HAP-1 (cell line): ENCODE measurements around the gene PLEKHG7.
"Not testable (repeated sequence)": the region's sequence is repeated elsewhere in the genome, so short reads cannot be mapped to it uniquely, and the experiment has no call there.

Source experiments
- DNase-seq, 2 experiments: peaks; one replicate each; pipeline ENCODE4 v3.0.0-alpha.2; 2016 to 2020; ENCODE audit warnings: low spot score in 2 of 2
- H3K27me3 ChIP-seq: fragments of 250-450 bp; sonication (Bioruptor Pico); 2 replicates; pipeline ENCODE4 v1.5.1; 2020; ENCODE audit warnings: low read depth, mild to moderate bottlenecking, moderate library complexity
- H3K36me3 ChIP-seq: fragments of 250-450 bp; sonication (Bioruptor Pico); replicated peaks from 2 replicates; pipeline ENCODE4 v1.5.1; 2020; ENCODE audit warnings: mild to moderate bottlenecking
- H3K4me1 ChIP-seq: fragments of 250-450 bp; sonication (Bioruptor Pico); 2 replicates; pipeline ENCODE4 v1.5.1; 2020; ENCODE audit warnings: mild to moderate bottlenecking
- H3K4me3 ChIP-seq: fragments of 250-450 bp; sonication (Bioruptor Pico); 2 replicates; pipeline ENCODE4 v1.5.1; 2020; ENCODE audit warnings: mild to moderate bottlenecking, moderate library complexity
- H3K9me3 ChIP-seq: fragments of 250-450 bp; sonication (Bioruptor Pico); 2 replicates; pipeline ENCODE4 v1.5.1; 2020; ENCODE audit warnings: mild to moderate bottlenecking, moderate library complexity
- in situ Hi-C: fragments of 300-500 bp; cut with MboI; formaldehyde crosslinking; loops from 3 replicates; pipeline ENCODE4 v1.14.3; 2020; ENCODE audit warnings: low sequenced_read_pairs, inconsistent platforms, mixed read lengths

PLEKHG7 gene

DNA sequence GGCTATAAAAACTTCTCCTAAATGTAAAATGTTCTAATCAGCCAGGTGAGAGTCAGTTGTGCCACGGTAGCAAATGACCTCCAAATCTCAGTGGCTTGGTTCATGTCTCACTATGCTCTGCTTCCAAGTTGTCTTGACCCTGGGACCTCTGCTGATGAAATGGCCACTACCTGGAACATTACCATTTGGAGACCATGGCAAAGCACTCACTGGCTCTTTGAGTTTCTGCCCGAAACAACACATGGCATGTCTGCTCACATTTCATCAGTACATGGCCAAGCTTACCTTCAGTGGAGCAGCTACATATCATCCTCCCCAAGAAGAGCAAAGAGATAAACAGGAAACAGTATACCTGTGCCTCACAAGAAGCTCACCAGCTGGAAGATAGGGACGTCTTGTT, 40.2 kb downstream of the PLEKHG7 start:
- no peak for DNase-seq
- no peaks in the 10 kb centered on the region for H3K4me1 ChIP-seq
- no peaks in the 10 kb centered on the region for H3K36me3 ChIP-seq
- in situ Hi-C loops = no loop called here
- peaks cover 9% of the 10 kb centered on the region; the same call in 1 of the 2 replicates for H3K27me3 ChIP-seq
- no peak overlapping the region for H3K4me3 ChIP-seq
- no peaks in the 10 kb centered on the region for H3K9me3 ChIP-seq

DNA sequence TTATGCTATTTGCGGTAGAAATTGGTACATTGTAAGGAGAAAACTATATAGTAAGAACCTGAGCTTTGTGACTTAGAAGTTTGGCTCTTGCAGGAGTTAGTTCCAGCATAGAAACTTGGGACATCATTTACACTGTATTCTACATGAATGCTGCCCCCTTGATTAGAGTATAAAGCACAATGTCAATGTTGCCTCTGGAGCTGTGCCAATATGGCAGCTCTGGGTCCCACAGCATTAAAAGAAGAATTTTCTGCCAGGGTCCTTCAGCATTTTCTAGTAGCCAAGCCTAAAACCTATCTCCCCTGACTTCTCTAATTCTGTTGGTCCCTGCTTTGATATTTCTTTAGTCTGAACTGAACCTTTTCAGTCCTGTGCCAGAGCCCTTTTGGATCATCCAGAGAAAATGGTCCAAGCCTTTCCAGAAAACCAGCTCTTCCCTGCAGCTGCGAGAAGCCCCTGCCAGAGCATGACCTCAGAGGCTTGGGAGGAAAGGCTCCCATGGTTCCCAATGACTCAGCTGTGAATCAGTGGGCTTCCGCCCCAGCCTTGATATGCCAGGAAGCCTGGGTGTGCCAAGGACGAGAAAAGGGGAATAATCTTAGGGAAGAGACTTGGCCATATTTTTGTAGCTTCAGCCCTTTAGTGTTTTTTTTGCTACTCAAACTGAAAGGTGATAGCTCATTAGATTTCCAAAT, 43.2 kb downstream of the PLEKHG7 start:
- H3K36me3 ChIP-seq = no peaks in the 10 kb centered on the region
- no peaks in the 10 kb centered on the region for H3K4me1 ChIP-seq
- no peak overlapping the region for H3K4me3 ChIP-seq
- no peak for DNase-seq
- in situ Hi-C loops = no loop called here
- H3K9me3 ChIP-seq = no peaks in the 10 kb centered on the region
- peaks cover 9% of the 10 kb centered on the region; the same call in 1 of the 2 replicates for H3K27me3 ChIP-seq

DNA sequence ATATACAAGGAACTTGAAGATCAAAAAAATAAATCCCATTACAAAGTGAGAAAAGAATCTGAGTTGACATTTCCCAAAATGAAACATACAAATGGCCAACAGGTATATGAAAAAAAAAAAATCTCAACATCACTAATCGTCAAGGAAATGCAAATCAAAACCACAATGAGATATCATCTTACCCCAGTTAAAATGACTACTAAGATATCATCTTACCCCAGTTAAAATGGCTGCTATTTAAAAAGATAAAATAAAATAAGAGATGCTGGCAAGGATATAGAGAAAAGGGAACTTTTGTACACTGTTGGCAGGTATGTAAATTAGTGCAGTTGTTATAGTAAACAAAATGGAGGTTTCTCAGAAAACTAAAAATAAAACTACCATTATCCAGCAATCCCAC, 44.4 kb downstream of the PLEKHG7 start:
- Histone ChIP-seq H3K4me1 (no peaks in the 10 kb centered on the region), H3K9me3 (no peaks in the 10 kb centered on the region), H3K36me3 (no peaks in the 10 kb centered on the region), H3K4me3 (no peak overlapping the region), H3K27me3 (peaks cover 2% of the 10 kb centered on the region; the same call in 1 of the 2 replicates)
- in situ Hi-C loops = no loop called here
- no peak for DNase-seq

DNA sequence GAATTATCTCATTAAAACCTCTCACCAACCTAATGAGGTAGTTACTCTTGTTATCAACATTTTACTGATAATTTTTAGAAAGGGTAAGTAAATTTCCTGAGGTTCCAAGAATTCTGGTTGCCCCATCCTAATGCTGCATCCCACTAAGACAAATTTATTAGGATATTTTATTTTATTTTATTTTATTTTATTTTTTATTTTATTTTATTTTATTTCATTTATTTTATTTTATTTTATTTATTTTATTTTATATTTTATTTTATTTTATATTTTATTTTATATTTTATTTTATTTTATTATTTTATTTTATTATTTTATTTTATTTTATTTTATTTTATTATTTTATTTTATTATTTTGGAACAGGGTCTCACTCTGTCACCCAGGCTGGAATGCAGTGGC, 46.9 kb downstream of the PLEKHG7 start:
- DNase-seq, in situ Hi-C loops, H3K36me3 ChIP-seq: not testable (repeated sequence)

DNA sequence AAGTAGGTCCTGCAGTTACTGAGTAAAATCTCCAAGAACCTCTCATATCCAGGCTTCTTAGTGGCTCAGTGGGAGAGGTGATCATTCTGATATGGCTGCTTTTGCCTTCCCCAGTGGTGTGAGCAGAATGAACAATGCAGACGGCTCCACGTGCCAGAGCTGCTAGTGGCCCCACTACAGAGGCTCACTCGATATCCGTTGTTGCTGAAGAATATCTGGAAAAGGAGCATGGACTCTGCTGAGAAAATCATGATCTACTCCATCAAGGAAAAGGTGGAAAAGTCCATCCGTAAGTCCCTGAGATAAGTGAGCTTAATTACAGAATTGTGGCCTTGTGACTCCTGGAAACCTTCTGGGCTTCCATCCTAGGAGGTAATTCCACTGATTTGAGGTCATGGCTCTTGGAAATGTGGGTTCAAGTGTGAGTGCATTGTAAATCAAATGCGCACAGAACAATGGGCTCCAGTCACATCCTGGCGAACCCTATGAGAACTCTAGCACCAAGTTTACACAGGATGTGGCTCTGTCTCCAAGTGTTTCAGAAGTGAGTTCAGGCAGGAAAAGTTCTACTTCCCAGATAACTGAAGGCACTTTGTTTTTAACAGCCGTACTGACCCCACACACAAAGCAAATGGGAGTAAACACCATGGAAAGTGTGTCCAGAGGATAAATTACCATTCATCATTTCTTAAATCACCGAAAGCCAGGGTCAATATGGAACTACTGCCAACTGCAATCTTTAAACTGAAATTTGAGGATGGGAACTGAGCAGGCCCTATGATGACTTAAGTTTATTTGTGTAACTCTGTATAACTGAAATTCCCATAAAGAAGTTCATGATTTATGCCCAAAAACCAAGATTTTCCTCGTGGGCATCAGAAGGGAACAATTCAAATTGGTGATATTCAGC, 51.4 kb downstream of the PLEKHG7 start:
- in situ Hi-C loops = no loop called here
- no peak for DNase-seq
- no peaks in the 10 kb centered on the region for H3K4me1 ChIP-seq
- no peaks in the 10 kb centered on the region for H3K36me3 ChIP-seq
- H3K4me3 ChIP-seq = no peak overlapping the region
- peaks cover 6% of the 10 kb centered on the region; the same call in 1 of the 2 replicates for H3K27me3 ChIP-seq
- H3K9me3 ChIP-seq = no peaks in the 10 kb centered on the region

More for the DNA sequence above, 46.9 kb downstream of the PLEKHG7 start:
- H3K4me3 ChIP-seq, H3K27me3 ChIP-seq, H3K9me3 ChIP-seq, H3K4me1 ChIP-seq: not testable (repeated sequence)

DNA sequence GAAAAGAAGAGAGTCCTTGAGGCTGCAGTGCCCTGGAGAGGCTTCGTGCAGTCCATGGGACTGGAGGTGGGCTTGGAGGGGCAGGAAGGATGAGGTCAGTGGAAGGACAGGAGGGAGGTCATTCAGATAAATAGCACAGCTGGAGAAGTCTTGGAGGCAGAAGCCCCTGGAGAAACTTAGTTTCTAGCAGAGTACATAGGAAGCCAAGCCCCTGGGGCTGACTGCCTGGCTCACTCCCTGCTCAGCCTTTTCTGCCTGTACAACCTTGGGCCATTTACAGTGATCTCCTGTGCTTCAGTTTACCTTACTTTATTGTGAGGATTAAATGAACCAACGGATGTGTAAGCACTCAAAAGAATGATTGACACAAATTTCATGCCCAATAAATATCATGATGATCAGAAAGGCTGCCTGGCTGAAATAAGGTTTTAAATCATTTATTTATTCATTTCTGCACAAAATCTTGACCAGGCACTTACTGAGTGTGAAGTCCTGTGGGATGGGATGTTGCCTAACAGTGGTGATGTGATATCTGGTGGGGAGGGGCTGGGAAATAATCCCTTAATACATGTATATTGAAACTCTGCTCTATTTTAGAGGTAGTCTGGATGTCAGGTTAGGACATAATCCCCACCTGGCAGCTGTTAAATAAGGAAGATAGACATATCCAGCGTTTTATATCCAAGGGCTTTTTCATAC, 54.3 kb downstream of the PLEKHG7 start:
- no peaks in the 10 kb centered on the region for H3K4me1 ChIP-seq
- no peaks in the 10 kb centered on the region for H3K9me3 ChIP-seq
- in situ Hi-C loops = no loop called here
- DNase-seq = no peak
- H3K27me3 ChIP-seq = peaks cover 9% of the 10 kb centered on the region; the same call in 1 of the 2 replicates
- no peak overlapping the region for H3K4me3 ChIP-seq
- no peaks in the 10 kb centered on the region for H3K36me3 ChIP-seq

DNA sequence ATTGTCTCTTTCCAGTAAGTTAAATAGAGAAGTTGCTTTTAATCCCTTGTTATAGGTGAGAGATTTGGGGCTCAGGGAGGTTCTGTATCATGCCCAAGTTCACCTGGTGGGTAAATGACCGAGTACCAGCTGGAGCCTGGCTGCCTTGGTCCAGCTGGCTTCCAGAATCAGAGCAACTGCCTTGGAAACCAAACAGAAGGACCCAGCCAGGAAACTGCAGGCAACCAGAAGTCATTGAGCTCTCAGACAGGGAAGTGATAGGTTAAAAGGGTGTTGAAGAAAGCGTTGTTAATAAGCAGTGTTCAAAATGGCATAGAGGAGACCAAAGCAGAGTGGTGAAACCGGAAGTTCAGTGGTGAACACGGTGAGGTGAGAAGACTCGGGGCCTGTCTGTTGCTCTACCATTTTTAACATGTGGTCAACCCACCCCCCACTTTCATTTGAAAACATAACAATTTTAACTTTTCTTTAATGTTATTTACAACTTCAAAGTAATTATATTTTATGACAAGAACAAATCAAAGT, 54.9 kb downstream of the PLEKHG7 start:
- H3K4me1 ChIP-seq = no peaks in the 10 kb centered on the region
- no peaks in the 10 kb centered on the region for H3K36me3 ChIP-seq
- in situ Hi-C loops = no loop called here
- H3K4me3 ChIP-seq = no peak overlapping the region
- H3K27me3 ChIP-seq = peaks cover 9% of the 10 kb centered on the region; the same call in 1 of the 2 replicates
- no peak for DNase-seq
- no peaks in the 10 kb centered on the region for H3K9me3 ChIP-seq

DNA sequence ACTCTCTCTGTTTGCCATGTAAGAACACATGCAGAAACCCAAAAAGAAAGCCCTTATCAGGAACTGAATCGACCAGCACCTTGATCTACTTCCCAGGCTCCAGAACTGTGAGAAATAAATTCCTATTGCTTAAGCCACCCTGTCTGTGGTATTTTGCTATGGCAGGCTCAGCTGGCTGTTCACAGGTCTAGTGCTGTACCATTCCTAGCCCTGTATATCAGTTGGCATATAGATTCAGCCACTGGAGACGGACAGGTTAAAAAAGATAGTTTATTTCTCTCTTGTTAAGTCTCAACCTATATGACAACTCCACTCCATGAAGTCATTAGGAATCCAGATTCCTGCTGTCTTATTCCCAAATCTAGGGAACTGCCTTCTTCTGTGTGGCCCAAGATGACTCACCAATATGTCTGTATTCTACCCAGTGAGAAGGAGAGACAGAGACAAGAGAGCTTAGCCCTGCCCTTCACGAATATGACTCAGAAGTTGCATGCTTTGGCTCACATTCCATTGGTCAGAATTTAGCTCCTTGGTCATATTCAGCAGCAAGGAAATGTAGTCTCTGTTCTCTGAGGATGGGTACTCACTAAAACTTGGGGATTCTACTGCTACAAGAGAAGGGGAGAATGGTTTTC, 57.0 kb downstream of the PLEKHG7 start:
- Histone ChIP-seq H3K27me3 (peaks cover 9% of the 10 kb centered on the region; the same call in 1 of the 2 replicates), H3K4me1 (no peaks in the 10 kb centered on the region), H3K4me3 (no peak overlapping the region), H3K36me3 (no peaks in the 10 kb centered on the region), H3K9me3 (no peaks in the 10 kb centered on the region)
- DNase-seq = no peak
- in situ Hi-C loops = no loop called here

DNA sequence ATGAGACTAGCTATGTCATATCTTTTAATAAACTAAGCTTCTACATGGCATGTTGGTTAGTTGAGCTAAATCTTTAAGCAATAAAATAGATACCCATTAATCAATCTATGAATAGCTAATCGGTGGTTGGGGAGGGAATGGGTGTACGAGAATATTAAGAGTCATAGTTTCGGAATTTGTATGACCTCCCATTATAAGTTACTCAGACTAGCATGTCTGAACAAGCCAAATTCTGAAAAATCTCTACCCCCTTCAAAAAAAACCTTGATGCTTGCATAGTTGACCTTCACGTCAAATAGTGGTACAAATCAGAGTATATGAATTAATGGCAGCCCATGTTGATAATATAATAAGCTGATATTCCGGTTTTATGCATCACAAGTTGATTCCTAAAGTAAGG, 60.0 kb downstream of the PLEKHG7 start:
- H3K9me3 ChIP-seq = no peaks in the 10 kb centered on the region
- H3K36me3 ChIP-seq = no peaks in the 10 kb centered on the region
- no peak overlapping the region for H3K4me3 ChIP-seq
- H3K27me3 ChIP-seq = peaks cover 5% of the 10 kb centered on the region; the same call in 1 of the 2 replicates
- no peak for DNase-seq
- in situ Hi-C loops = no loop called here
- H3K4me1 ChIP-seq = no peaks in the 10 kb centered on the region

DNA sequence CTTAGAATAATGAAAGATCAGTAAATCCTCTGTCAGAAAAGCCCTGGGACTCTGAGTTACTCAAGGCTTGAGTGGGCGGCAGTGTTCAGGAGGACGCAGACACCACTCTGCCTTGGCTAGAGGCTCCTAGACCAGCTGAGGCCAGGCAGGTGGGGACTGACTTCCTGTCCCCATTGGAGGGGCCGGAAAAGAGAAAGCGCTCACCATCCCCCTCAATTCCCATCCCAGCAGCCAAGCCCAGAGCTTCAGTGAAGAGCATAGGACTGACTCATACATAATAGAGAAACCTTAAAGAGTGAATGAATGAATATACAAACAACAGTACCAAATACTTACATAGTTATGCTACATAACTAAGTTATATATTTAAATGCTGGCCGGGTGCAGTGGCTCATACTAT, 62.0 kb downstream of the PLEKHG7 start:
- Histone ChIP-seq H3K9me3 (no peaks in the 10 kb centered on the region), H3K27me3 (peaks cover under 1% of the 10 kb centered on the region; the same call in 1 of the 2 replicates), H3K4me1 (no peaks in the 10 kb centered on the region), H3K4me3 (no peak overlapping the region), H3K36me3 (no peaks in the 10 kb centered on the region)
- no peak for DNase-seq
- in situ Hi-C loops = no loop called here

DNA sequence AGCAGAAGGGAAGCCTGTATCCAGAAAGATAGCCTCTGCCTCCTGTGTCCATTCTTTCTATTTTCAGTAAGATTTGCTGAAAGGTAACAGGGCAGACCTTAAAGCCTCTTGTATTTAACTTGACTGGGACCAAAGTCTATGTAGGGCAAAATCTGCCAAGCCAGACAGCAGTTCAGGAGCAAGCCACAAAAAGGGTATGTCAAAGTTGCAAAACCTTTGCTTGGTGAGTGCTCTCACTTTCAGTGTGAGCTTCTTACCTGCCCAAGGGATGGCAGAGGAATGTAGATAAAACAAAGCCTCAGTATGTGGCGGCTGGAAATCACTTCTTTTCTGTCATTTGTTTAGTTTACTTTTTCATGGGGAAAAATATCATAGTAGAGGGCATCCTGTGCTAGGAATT, 63.1 kb downstream of the PLEKHG7 start:
- no peaks in the 10 kb centered on the region for H3K9me3 ChIP-seq
- H3K27me3 ChIP-seq = no peaks in the 10 kb centered on the region
- DNase-seq = no peak
- H3K4me1 ChIP-seq = no peaks in the 10 kb centered on the region; the same call in 1 of the 2 replicates
- in situ Hi-C loops = no loop called here
- no peak overlapping the region for H3K4me3 ChIP-seq
- H3K36me3 ChIP-seq = no peaks in the 10 kb centered on the region

DNA sequence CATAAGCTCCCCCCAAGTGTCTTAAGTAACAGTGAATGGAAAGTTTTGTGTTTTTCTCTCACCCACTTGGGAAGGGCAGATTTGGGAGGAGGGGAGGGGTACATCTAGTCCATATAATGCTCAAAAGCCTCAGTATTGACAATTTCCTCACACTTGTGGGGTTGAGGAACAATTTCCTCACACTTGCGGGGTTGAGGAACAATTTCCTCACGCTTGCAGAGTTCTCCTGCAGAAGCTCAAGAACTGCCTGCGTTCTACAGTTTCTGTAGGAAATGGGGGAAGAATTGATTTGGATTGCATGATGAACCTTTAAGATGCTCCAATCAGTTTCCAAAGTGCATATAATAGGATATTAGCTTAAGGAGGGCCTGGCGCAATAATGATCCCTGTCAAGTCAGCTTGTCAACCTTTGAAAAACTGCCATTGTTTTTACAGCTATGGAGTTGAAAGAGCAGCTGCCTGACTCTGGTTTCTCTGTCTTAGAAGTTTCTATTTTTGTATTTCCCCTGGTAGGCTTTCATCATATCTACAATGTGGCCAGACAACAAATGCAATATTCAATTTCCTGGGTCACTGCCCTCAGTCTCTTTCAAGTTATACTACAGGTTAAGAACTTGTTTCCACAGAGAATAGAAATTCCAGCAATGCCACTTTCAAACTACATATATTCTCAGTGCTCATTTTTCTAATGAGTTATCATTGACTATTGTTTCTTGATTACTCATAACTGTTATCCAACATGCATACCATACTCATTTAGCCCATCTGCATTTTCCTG, 66.5 kb downstream of the PLEKHG7 start:
- no peak for DNase-seq
- no peak overlapping the region for H3K4me3 ChIP-seq
- H3K9me3 ChIP-seq = no peaks in the 10 kb centered on the region
- H3K36me3 ChIP-seq = no peaks in the 10 kb centered on the region
- peaks cover 6% of the 10 kb centered on the region for H3K4me1 ChIP-seq
- no peaks in the 10 kb centered on the region for H3K27me3 ChIP-seq
- in situ Hi-C loops = no loop called here
